ENCODE measurements around the gene DGKB.

DNA sequence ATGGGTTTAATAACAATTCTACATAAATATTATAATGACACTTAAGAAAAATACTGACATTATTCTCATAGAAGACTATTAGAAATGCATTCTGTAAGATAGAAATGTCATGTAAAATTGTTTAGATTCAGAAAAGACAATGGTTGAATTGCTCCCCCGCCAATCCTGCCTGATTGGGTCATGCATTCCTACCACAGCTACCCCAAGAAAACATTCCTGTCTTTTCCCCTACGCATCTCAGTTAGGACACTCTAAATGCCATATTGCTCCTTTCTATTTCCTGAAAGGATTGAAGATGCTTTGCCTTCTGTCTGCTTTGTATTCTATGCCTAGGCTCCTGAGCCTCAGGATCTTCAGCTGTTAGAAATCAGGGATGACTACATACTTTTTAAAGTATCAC, 109.4 kb downstream of the DGKB start:
- TF ChIP-seq, protein P1, sequence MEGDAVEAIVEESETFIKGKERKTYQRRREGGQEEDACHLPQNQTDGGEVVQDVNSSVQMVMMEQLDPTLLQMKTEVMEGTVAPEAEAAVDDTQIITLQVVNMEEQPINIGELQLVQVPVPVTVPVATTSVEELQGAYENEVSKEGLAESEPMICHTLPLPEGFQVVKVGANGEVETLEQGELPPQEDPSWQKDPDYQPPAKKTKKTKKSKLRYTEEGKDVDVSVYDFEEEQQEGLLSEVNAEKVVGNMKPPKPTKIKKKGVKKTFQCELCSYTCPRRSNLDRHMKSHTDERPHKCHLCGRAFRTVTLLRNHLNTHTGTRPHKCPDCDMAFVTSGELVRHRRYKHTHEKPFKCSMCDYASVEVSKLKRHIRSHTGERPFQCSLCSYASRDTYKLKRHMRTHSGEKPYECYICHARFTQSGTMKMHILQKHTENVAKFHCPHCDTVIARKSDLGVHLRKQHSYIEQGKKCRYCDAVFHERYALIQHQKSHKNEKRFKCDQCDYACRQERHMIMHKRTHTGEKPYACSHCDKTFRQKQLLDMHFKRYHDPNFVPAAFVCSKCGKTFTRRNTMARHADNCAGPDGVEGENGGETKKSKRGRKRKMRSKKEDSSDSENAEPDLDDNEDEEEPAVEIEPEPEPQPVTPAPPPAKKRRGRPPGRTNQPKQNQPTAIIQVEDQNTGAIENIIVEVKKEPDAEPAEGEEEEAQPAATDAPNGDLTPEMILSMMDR (IDR thresholded peaks at IDR 0.05), result no peak
- TF ChIP-seq POLR2A (IDR thresholded peaks at IDR 0.05), result no peak
